Mesothelial cell of epicardium (in vitro differentiated cells): ENCODE measurements around the gene FUT9. TPM values are rescaled to one million over a fixed set of nuclear protein-coding genes. Genes with fewer than 3 reads are reported as not detected.

ENCODE experiments used
- DNase-seq, 2 experiments: peaks; one replicate each; pipeline ENCODE4 v3.0.0; 2021; ENCODE audit warnings: low spot score in 2 of 2; ENCODE audit not compliant: unreplicated experiment in 2 of 2
- H3K27ac Mint-ChIP-seq: 2 replicates; pipeline ENCODE4 v1.8.0; 2021; ENCODE audit warnings: mixed read lengths
- H3K27me3 Mint-ChIP-seq: 2 replicates; pipeline ENCODE4 v1.8.0; 2021; ENCODE audit warnings: low read depth, mixed read lengths
- H3K36me3 Mint-ChIP-seq: 2 replicates; pipeline ENCODE4 v1.8.0; 2021; ENCODE audit warnings: mixed read lengths
- H3K4me1 Mint-ChIP-seq: 2 replicates; pipeline ENCODE4 v1.8.0; 2021; ENCODE audit warnings: mixed read lengths
- H3K4me3 Mint-ChIP-seq: 2 replicates; pipeline ENCODE4 v1.8.0; 2021; ENCODE audit warnings: mild to moderate bottlenecking, moderate library complexity, mixed read lengths
- H3K9me3 Mint-ChIP-seq: 2 replicates; pipeline ENCODE4 v1.8.0; 2021; ENCODE audit warnings: mixed read lengths
- total RNA-seq: library from RNA; stranded (reverse); gene quantifications from 3 replicates; pipeline ENCODE4 v1.2.1, GENCODE V29; 2021
- TF ChIP-seq, protein P1 (sequence below): fragments of 200-600 bp; sonication (generic); IDR thresholded peaks from one replicate; pipeline ENCODE4 v1.5.0; 2021; ENCODE audit warnings: antibody characterized with exemption; ENCODE audit not compliant: unreplicated experiment

FUT9 gene
- total RNA-seq, 1 donor from 2014 or later: 3.0 TPM

DNA sequence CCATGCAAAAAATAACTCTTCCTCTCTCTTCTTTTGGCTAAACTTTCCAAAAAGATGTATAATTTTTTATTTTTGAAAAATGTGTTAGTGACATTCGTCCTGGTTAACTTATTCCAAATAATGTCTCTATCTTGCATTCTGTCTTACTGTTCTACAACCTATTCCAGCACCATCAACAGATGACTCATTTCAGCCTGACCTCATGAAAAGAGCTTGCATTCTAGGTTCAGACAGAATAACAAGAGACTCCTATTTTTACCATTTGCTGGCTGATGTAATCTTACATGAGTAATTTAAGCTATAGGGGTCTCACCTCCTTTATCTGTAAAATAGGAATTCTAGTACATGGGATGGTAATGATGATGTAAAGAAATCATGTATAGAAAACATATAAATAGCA lies 109.0 kb downstream of the FUT9 start:
- peaks cover 20% of the 10 kb centered on the region for H3K4me1 Mint-ChIP-seq
- H3K27me3 Mint-ChIP-seq: no peaks in the 10 kb centered on the region
- TF ChIP-seq, protein P1, sequence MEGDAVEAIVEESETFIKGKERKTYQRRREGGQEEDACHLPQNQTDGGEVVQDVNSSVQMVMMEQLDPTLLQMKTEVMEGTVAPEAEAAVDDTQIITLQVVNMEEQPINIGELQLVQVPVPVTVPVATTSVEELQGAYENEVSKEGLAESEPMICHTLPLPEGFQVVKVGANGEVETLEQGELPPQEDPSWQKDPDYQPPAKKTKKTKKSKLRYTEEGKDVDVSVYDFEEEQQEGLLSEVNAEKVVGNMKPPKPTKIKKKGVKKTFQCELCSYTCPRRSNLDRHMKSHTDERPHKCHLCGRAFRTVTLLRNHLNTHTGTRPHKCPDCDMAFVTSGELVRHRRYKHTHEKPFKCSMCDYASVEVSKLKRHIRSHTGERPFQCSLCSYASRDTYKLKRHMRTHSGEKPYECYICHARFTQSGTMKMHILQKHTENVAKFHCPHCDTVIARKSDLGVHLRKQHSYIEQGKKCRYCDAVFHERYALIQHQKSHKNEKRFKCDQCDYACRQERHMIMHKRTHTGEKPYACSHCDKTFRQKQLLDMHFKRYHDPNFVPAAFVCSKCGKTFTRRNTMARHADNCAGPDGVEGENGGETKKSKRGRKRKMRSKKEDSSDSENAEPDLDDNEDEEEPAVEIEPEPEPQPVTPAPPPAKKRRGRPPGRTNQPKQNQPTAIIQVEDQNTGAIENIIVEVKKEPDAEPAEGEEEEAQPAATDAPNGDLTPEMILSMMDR: no peak

DNA sequence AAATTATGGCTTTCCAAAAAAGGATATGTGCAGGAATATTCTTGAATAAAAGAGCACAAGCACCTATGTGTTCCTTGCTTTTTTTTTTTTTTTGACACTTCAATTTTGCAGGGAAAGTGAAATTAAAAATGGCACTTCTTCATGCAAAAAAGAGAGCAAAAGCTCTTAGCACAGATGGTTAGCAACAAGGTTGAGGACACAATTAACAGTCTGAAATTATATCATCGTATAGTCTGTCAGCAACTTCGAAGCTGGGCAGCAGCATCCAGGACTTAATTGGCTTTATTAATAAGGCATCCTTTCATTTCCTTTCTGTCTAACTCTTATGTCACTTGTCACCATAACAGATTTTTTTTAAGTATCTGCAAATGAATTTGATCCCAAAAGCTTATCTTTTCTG lies 122.6 kb downstream of the FUT9 start:
- H3K9me3 Mint-ChIP-seq: peaks cover 14% of the 10 kb centered on the region
- H3K4me1 Mint-ChIP-seq: peaks cover 13% of the 10 kb centered on the region
- TF ChIP-seq, protein P1: no peak
- no peak for DNase-seq
- no peak overlapping the region for H3K27ac Mint-ChIP-seq
- H3K27me3 Mint-ChIP-seq: no peaks in the 10 kb centered on the region
- no peak overlapping the region for H3K4me3 Mint-ChIP-seq
- H3K36me3 Mint-ChIP-seq: peaks cover 13% of the 10 kb centered on the region

More for the DNA sequence above, 109.0 kb downstream of the FUT9 start:
- peaks cover 7% of the 10 kb centered on the region for H3K9me3 Mint-ChIP-seq
- no peak for DNase-seq
- no peaks in the 10 kb centered on the region for H3K36me3 Mint-ChIP-seq
- H3K27ac Mint-ChIP-seq: no peak overlapping the region
- no peak overlapping the region for H3K4me3 Mint-ChIP-seq

DNA sequence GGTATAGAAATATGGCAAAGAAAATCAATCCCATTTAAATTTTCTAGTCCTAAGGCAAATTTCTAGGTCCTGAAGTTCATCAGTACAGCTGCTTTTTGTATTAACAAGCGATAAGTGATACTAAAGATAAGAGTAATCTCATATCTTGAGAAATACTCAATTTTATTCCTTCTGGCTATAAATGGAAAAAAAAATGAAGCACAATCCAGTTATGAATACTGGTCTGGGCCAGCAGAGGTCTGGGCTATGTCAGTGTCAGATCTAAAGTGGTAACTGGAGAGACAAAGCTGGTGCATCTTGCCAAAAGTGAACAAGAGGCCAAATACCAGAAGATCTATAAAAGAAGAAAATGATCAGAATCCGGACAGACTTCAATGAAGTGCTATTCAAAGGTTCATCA lies 126.4 kb downstream of the FUT9 start:
- DNase-seq: no peak
- Mint-ChIP-seq H3K27me3 (no peaks in the 10 kb centered on the region), H3K36me3 (peaks cover 17% of the 10 kb centered on the region), H3K9me3 (peaks cover 21% of the 10 kb centered on the region), H3K27ac (peak overlapping the region; percentile 85), H3K4me1 (peaks cover 13% of the 10 kb centered on the region), H3K4me3 (no peak overlapping the region)
- TF ChIP-seq, protein P1: no peak

DNA sequence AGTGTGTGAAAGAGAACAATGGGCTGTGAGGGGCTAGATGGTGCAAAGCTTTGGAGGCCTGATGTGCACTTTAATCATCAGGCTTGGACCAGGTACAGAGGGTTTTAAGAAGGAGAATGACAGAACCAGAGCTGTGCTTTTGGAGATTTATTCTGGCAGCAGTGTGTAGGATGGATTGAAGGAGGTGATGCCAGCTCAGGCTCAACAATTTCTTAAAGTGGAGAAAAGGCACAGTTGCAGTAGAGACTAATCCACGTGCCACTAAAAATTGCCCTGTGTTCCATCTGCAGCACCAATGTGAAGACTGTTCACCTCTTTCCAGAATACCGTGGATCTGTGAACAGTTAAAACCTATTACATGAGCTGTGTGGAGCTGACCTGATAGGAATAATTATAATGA lies 134.7 kb downstream of the FUT9 start:
- Mint-ChIP-seq H3K36me3 (no peaks in the 10 kb centered on the region), H3K27ac (no peak overlapping the region), H3K9me3 (no peaks in the 10 kb centered on the region), H3K4me1 (peaks cover 52% of the 10 kb centered on the region), H3K27me3 (no peaks in the 10 kb centered on the region), H3K4me3 (no peak overlapping the region)
- no peak for DNase-seq
- TF ChIP-seq, protein P1: no peak

DNA sequence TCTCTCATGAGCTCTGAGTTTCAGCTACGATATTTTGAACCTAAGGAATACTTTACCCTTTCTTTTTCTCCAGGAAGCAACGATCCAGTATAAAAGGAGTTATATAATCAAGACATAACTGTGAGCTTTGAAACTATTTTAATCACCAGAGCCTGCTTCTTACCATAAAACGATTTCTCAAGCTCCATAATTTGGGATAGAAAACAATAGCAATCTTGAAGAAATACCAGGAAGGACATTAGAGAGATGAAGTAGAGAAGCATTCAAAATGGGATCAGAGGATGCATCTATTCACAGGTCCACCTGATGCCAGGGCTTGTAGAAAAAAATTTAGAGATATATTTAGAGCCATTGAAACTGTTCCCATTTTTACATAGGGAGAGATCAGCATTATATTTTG lies 135.9 kb downstream of the FUT9 start:
- peaks cover 62% of the 10 kb centered on the region for H3K4me1 Mint-ChIP-seq
- H3K9me3 Mint-ChIP-seq: no peaks in the 10 kb centered on the region
- H3K36me3 Mint-ChIP-seq: no peaks in the 10 kb centered on the region
- H3K27ac Mint-ChIP-seq: peak overlapping the region; percentile 49
- H3K27me3 Mint-ChIP-seq: no peaks in the 10 kb centered on the region
- H3K4me3 Mint-ChIP-seq: no peak overlapping the region
- TF ChIP-seq, protein P1: no peak
- no peak for DNase-seq

DNA sequence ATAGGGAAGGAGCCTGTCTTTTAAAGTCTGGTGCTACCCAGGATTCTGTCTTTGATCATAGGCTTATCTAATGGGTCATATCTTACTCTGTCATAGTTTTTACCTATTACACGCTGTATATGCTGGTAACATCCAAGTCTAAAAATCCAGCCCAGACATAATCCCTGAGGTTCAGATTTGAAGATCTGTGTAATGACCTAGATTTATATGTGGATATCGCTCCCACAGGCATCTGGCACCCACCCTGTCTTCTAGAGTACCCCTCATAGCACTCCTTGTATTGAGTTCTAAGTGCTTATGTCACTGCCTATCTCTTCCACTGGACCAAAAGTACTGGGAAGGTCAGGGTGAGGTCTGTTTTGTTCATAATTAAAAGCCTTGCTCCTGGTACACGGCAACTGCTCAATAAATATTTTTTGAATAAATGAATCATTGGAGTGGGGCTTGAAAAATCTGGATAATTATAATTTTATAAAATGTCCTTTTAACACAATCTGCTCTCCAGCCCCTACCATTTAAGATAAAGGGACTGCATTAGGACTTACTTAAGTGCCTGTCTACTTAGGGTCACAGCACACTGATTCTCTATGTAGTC lies 136.4 kb downstream of the FUT9 start:
- no peak overlapping the region for H3K4me3 Mint-ChIP-seq
- TF ChIP-seq, protein P1: no peak
- peaks cover 67% of the 10 kb centered on the region for H3K4me1 Mint-ChIP-seq
- H3K27me3 Mint-ChIP-seq: no peaks in the 10 kb centered on the region
- no peaks in the 10 kb centered on the region for H3K36me3 Mint-ChIP-seq
- no peak for DNase-seq
- H3K9me3 Mint-ChIP-seq: no peaks in the 10 kb centered on the region
- peak overlapping the region; percentile 48 for H3K27ac Mint-ChIP-seq
